Spleen (tissue), 7 donors: Measurements from ENCODE around the gene FAM47C.

Source experiments
- POLR2A ChIP-seq, 3 donors: fragments of 450-650 bp; IDR thresholded peaks; one replicate each; pipeline ENCODE4 v1.5.1; 2017; ENCODE audit warnings: antibody characterized with exemption in 3 of 3, mild to moderate bottlenecking in 1 of 3
- POLR2AphosphoS5 ChIP-seq, 3 donors: sonication (generic); formaldehyde crosslinking; IDR thresholded peaks; one replicate each; pipeline ENCODE4 v1.5.1; 2017; ENCODE audit warnings: antibody characterized with exemption in 3 of 3
- TF ChIP-seq, protein P1 (sequence below), 11 experiments: fragments of 200-600 bp in 7 of 11; fragments of 450-650 bp in 4 of 11; sonication (generic) in 4 of 11; IDR thresholded peaks in 8 of 11; conservative IDR thresholded peaks in 3 of 11; 1 replicate in 7 of 11; 2 replicates in 4 of 11; pipeline versions ENCODE4 v1.4.0 to v1.8.0; 2016 to 2021; ENCODE audit warnings: antibody characterized with exemption in 11 of 11, inconsistent platforms in 4 of 11, mild to moderate bottlenecking in 1 of 11
- donor health status: DM: no; HTN: no; CAD: no; lungs with moderate emphysema.
- donor health status: DM: no; HTN: no; CAD: no.
- donor health status: DM: no; HTN: no; CAD: no.

DNA sequence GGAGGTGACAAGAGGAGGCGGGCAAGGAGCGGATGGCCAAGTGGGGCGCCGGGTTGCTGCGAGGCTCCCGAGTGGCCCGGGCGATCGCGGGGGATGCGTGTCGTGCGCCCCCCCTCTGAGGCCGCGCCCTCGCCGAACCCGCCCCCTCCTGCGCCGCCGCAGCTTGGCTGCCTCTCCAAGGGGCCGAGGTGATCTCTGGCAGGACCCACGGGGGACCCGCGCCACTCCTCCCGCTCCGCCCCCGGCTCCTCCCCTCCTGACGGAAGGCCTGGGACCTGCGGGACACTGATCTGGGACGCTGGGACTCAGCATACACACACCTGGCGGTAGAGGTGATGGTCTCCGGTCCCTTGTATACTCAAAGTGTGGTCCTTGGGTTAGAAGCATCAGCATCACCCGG lies 21.9 kb upstream of the FAM47C start:
- TF ChIP-seq POLR2A (IDR thresholded peaks at IDR 0.05) (no peak), POLR2AphosphoS5 (IDR thresholded peaks at IDR 0.05) (no peak)
- TF ChIP-seq, protein P1, sequence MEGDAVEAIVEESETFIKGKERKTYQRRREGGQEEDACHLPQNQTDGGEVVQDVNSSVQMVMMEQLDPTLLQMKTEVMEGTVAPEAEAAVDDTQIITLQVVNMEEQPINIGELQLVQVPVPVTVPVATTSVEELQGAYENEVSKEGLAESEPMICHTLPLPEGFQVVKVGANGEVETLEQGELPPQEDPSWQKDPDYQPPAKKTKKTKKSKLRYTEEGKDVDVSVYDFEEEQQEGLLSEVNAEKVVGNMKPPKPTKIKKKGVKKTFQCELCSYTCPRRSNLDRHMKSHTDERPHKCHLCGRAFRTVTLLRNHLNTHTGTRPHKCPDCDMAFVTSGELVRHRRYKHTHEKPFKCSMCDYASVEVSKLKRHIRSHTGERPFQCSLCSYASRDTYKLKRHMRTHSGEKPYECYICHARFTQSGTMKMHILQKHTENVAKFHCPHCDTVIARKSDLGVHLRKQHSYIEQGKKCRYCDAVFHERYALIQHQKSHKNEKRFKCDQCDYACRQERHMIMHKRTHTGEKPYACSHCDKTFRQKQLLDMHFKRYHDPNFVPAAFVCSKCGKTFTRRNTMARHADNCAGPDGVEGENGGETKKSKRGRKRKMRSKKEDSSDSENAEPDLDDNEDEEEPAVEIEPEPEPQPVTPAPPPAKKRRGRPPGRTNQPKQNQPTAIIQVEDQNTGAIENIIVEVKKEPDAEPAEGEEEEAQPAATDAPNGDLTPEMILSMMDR (IDR thresholded peaks at IDR 0.05 in 8 of 11, conservative IDR thresholded peaks at IDR 0.05 in 3 of 11), result no peak
